HG03095 (cell line): ENCODE results near the gene CFHR5.
"Not testable (repeated sequence)": the region's sequence is repeated elsewhere in the genome, so short reads cannot be mapped to it uniquely, and the experiment has no call there.

Source experiments
- ATAC-seq: cut with Tn5 transposase; IDR thresholded peaks from one replicate; pipeline ENCODE4 v1.9.1; 2021; ENCODE audit warnings: moderate library complexity; ENCODE audit not compliant: unreplicated experiment

Gene CFHR5

GRCh38 chr1:196977278-196977677, at the start of gene CFHR5:
Gene CFHR5, plus strand, starts transcription at chr1:196977556. Its CDS starts 109 bp downstream, at chr1:196977665.
- no peak for ATAC-seq

GRCh38 chr1:196932853-196933252, 44.5 kb upstream of the CFHR5 start:
- not testable (repeated sequence) for ATAC-seq

GRCh38 chr1:196933531-196934189, 43.7 kb upstream of the CFHR5 start:
- ATAC-seq, result no peak

- ATAC-seq, result not testable (repeated sequence)
These were observed 35.9 kb upstream of the CFHR5 start for GRCh38 chr1:196941474-196941873.

- not testable (repeated sequence) for ATAC-seq
These were observed 33.8 kb upstream of the CFHR5 start, which contains the start of gene CFHR2 for GRCh38 chr1:196943568-196943967. Gene CFHR2, plus strand, starts transcription at chr1:196943738. Its CDS starts 143 bp downstream, at chr1:196943881.

GRCh38 chr1:196951711-196952394, 25.5 kb upstream of the CFHR5 start:
- peak; percentile 84 for ATAC-seq

GRCh38 chr1:196954778-196955177, 22.6 kb upstream of the CFHR5 start:
- ATAC-seq, result no peak

GRCh38 chr1:196955926-196956325, 21.4 kb upstream of the CFHR5 start:
- ATAC-seq, result no peak

- peak; percentile 80 for ATAC-seq
These were observed 16.5 kb upstream of the CFHR5 start for GRCh38 chr1:196960854-196961253.

GRCh38 chr1:196970182-196970581, 7.2 kb upstream of the CFHR5 start:
- no peak for ATAC-seq

- no peak for ATAC-seq
These were observed 1.1 kb upstream of the CFHR5 start for GRCh38 chr1:196976278-196976677.

GRCh38 chr1:196980859-196981258, 3.5 kb downstream of the CFHR5 start:
- no peak for ATAC-seq

GRCh38 chr1:196982247-196982646, 4.9 kb downstream of the CFHR5 start:
- not testable (repeated sequence) for ATAC-seq

GRCh38 chr1:196991919-196992651, 14.7 kb downstream of the CFHR5 start:
- ATAC-seq, result not testable (repeated sequence)

- ATAC-seq, result no peak
These were observed 16.6 kb downstream of the CFHR5 start for GRCh38 chr1:196993916-196994315.

GRCh38 chr1:196997423-196997822, 20.1 kb downstream of the CFHR5 start:
- ATAC-seq, result no peak

- ATAC-seq, result no peak
These were observed 24.5 kb downstream of the CFHR5 start for GRCh38 chr1:197001828-197002227.

- ATAC-seq, result no peak
These were observed 25.8 kb downstream of the CFHR5 start for GRCh38 chr1:197003132-197003531.

GRCh38 chr1:197008861-197009260, 31.5 kb downstream of the CFHR5 start:
- ATAC-seq, result no peak

- ATAC-seq, result no peak
These were observed 34.3 kb downstream of the CFHR5 start for GRCh38 chr1:197011614-197012013.

GRCh38 chr1:197013234-197013633, 35.9 kb downstream of the CFHR5 start:
- no peak for ATAC-seq

- no peak for ATAC-seq
These were observed 39.4 kb downstream of the CFHR5 start for GRCh38 chr1:197016751-197017150.
